ENCODE results near the gene LKAAEAR1.

- no peak for TF ChIP-seq GATA3 (IDR thresholded peaks at IDR 0.05; ENCODE audit: low read depth, low read length)
- no peak for TF ChIP-seq GATA2 (IDR thresholded peaks at IDR 0.05; ENCODE audit: low read depth, low read length)
These were observed 31.1 kb upstream of the LKAAEAR1 start for GRCh38 chr20:64115171-64115911.
